GM19239 (cell line): Measurements from ENCODE around the gene FGD3.

ENCODE experiments used
- DNase-seq: peaks from one replicate; pipeline ENCODE4 v3.0.0; 2011; ENCODE audit warnings: low spot score; ENCODE audit not compliant: insufficient read length
- FAIRE-seq: peaks from 2 replicates; lab custom pipeline; 2011; peaks lifted over from hg19 to GRCh38; lab: Jason Lieb, UNC

FGD3 gene

GRCh38 chr9:93045521-93045920 lies 98.2 kb downstream of the FGD3 start:
- FAIRE-seq (no peak), DNase-seq (no peak)

GRCh38 chr9:93048566-93049448 lies 101.5 kb downstream of the FGD3 start:
- no peak for FAIRE-seq
- no peak for DNase-seq

DNA sequence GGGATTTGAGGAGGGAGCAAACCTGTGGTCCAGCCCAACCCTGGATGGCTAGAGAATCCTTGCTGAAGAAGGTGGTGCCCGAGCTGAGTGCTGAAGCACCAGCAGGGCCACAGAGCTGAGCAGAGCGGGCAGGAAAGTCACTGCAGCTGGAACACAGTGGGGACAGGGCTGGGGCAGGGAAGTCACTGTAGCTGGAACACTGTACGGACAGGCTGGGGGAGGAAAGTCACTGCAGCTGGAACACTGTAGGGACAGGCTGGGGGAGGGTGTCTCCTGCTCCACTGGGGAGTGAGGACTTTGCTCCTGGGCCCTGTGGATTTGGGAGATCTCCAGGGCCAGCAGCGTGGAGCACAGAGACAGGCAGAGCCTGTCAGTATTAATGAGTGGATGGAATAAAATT lies 102.2 kb downstream of the FGD3 start:
- FAIRE-seq: no peak

GRCh38 chr9:93050231-93050630 lies 102.9 kb downstream of the FGD3 start:
- DNase-seq (no peak), FAIRE-seq (no peak)

More for the DNA sequence above, 102.2 kb downstream of the FGD3 start:
- no peak for DNase-seq

- no peak for FAIRE-seq
- no peak for DNase-seq
Observed at GRCh38 chr9:93051680-93052089, 104.4 kb downstream of the FGD3 start.

DNA sequence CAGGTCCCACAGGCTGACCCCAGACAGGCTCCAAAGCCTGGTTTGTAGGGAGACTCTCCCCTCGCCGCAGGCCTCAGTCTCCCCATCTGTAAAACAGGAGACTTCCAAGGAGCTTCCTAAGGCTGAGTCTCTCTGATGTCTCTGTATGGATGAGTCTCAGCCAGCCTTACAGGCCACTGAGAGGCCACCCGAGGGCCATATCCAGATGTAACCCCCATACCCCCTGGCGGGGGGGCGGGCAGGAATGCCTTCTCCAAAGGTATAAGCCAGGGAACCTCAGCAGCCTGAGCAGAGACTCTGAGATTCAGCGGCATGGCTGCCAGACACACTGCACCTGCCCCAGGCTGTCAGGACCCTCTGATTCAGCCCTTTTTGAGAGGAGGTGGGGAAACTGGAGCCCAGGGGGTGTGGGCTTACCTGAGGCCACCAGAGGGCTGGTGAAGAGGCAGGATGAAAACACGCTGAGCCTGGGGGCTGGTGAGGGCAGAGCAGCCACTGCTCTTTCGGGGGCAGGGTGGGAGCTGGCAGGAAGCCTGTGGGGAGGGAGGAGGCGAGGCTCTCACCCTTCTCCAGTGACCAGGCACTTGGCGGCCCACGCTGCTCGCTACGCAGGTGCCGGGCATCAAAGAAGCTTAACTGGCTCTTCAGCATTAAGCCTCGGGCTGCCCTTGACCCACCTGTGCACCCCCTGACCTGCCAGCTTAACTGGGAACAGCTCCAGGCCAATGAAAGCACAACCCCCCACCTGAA lies 105.6 kb downstream of the FGD3 start:
- FAIRE-seq: no peak
- DNase-seq: no peak

DNA sequence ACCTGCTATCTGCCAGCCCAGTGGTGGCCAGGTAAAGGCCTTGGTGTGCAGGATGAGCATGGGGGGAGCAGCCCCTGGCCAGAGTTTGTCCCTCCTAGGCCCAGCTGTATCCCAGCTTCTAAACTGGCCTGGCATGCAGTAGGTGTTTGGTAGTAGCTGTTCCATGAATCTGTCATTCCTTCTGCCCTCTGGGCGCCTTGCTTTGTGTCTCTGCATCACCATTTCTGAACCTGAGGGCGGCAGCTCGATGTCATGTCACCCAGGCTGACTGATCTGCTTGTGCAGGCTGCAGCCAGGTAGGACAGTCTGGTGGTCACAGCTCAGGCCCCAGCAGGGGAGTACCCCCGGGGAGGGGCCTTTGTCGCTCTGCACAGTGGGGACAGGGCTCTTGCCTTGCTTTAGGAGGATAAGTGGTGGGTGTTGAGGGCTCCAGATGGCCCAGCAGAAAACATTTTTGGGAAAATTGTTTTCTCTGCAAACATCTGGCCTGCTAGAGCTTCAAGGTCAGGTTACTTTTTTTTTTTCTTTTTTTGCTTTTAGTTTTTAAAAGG lies 106.5 kb downstream of the FGD3 start:
- DNase-seq (no peak), FAIRE-seq (no peak)

- FAIRE-seq: no peak
Observed at GRCh38 chr9:93054758-93055704, 107.7 kb downstream of the FGD3 start.

DNA sequence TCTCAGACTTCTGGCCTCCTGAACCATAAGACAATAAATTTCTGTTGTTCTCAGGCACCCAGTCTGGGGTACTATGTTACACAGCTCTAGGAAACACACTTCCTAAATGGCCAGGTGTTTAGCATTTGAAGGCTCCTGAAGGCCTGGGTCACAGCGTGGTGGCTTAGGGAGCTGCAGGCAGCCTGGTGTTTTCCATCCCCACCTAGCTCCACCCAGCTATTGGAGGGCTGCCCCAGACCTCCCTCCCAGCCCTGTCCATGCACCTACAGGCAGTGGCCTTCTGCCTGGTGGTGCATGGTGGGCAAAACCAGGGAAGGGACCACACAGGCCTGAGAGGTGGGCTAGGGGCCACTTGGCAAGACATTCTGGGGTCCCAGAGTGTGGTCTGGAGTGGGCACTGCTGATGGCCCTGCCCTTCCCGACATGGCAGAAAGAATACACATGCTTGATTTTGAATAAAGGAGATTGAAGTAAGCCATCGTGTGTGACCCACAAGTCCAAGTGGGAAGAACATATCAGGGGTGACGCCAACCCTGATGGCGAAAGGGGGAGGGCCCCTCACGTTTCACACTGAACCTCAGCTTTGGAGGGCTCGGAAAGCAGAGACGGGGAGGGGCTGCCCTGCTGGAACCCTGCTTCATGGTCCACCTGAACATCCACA lies 109.8 kb downstream of the FGD3 start:
- DNase-seq: no peak
- no peak for FAIRE-seq

More at GRCh38 chr9:93054758-93055704, 107.7 kb downstream of the FGD3 start:
- no peak for DNase-seq

- FAIRE-seq (no peak), DNase-seq (no peak)
Observed at GRCh38 chr9:93057703-93058354, 110.5 kb downstream of the FGD3 start.

DNA sequence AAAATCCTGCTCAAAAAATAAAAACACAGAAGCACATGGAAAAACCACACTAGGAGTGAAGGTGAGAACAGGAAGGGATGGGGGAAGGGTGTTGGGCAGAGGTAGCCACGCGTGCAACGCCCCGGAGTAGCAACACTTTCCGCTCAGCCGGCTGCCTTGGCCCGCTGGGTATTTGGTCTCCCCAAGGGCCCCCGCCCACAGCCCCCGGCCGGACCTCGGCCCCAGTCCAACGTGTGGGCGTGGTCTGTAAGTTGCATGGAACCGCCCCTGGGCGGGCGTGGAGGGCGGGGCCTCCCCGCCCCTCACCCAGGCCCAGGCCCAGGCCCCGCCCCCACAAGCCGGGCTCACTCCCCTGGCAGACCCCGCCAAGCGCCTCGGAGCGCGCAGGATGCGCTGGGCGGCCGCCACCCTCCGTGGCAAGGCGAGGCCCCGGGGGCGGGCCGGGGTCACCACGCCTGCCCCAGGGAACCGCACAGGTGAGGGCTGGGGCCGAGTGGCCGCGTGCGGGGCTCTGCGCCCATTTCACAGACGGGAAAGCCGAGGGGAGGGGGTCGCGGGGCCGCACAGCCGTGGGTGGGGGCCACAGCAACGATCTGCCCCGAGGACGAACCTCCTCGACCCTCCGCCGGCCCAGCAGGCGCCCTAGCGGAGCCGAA lies 111.2 kb downstream of the FGD3 start, which contains the start of gene SUSD3:
SUSD3 (plus strand) TSS at position 347 of the 656 bp plus-strand sequence; CDS start at position 389, 42 bp downstream.
- FAIRE-seq (peak; percentile 87), DNase-seq (peak; percentile 58)

DNA sequence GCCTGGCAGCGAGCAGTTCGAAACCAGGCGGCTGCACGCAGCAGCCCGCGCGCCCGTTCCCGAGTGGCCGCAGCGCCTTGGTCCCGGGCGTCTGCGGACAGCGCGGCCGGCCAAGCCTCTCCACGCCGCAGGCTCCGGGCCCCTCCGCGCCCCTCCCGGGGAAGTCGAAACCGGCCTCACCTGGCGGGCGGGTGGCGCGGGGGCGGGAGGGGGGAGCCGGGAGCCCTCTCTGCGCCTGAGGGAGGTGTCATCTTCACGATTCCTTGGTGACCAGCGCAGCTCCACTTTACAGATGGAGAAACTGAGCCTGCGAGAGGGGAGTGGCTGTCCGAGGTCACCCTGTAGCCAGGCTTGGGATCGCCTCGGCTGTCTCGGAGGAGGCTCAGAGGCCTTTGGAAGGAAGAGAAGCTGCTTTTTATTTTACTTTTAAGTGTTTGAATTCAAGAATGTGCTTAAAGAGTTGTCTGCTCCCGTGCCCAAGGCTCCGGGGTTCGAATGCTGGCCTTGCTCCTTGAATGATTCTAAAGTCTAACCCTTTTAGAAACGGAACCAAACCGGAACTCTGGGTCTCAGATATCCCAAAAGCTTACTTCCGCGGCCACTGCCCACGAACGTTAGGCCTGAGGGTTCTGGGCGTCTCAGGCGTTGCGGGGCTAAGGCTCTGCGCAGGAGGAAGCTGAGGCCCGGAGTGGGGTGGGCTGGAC lies 111.8 kb downstream of the FGD3 start:
- FAIRE-seq: peak; percentile 64
- no peak for DNase-seq

- FAIRE-seq (peak; percentile 4), DNase-seq (no peak)
Observed at GRCh38 chr9:93059715-93060578, 112.6 kb downstream of the FGD3 start.

GRCh38 chr9:93060746-93061259 lies 113.5 kb downstream of the FGD3 start:
- DNase-seq (no peak), FAIRE-seq (peak; percentile 91)

DNA sequence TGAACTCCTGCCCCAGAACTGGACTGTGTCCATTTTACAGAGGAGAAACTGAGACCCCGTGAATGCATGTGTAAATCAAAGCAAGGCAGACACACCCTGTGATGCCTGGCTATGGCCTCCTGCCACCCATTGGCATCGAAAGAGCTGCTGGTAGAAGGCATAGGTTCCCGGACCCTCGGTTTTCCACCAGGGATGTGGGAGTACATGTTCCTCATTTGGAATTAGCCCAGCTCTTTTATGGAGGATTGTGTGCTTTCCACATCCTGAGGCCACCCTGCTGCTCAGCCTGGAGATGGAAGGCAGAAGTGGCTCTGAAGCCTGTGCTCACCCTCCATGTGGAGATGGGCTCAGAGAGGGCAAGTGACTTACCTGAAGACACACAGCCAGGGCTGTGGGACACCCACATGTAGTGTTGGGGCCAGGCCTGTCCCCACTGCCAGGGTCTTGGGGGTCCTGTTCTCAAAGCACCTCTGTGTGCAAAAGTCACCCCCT lies 114.0 kb downstream of the FGD3 start:
- DNase-seq (no peak), FAIRE-seq (peak; percentile 44)
